ENCODE data around the gene MACO1.

Gene MACO1

DNA sequence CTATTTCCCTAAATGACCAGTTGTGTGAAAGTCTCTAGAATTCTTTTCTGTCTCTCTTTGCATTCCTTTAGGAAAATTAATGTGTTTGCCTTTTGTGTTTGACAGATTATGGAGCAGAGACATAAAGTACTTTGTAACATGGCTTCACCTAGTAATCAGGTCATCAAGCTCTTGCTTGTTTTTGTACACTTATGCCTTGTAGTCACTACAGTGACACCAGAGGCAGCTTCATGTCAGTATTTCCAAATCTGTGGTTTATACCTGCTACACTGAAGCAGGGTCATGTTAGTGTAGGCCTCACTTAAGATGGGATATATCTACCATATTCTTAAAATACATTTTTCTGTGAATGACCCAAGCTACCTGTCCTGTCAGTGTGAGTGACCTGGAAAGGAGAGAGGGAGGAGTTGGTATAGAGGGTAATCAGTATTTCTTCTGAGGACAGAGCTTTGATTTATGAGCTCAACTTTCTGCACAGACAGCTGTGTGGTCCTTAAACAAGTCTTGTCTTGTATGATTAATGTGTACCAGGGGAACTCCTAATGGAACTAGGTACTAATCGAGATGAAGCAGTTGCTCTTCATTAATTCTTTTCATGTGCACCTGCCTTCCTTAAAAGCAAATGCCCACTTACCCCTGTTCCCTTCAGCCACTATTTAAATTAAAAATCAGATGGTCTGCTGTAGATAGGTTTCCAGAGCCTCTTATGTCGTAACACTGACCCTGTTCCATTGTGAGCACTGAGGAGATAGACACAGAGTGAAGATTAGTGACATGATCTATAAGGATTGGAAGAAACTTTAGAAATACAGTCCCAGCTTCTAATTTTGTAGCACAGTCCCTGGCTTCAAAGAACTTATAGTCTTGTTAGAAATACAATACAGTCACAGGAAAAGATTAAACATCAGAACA is 45.7 kb downstream of the MACO1 start:
- intact Hi-C loops (cut with DNase I), result no loop called here
- no peak for DNase-seq

DNA sequence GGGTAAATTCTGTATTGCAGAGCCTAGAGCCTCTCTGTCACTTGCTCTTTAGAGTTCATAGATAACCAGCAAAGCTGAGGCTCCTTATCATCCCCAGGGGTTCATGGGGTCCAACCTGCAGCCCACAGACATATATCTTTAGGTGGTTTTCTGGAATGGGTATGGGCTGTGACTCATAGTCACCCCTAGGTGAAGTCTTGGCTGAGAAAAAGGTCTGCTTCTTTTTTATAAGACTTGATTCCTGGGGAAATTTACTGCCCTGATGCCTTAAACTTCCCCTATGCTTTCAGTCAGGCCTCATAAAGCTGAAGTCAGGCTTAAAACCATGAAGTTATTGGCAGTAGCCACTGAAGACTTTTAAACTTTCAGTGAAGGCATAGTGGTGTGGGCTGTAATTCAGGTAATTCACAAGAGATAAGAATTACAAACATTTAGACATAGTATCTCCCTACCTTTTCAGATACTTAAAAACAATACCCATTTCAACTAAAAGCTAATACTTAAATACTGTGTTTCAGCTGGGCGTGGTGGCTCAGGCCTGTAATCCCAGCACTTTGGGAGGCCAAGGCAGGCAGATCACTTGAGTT is 46.8 kb downstream of the MACO1 start:
- intact Hi-C loops (cut with DNase I), result no loop called here
- no peak for DNase-seq

DNA sequence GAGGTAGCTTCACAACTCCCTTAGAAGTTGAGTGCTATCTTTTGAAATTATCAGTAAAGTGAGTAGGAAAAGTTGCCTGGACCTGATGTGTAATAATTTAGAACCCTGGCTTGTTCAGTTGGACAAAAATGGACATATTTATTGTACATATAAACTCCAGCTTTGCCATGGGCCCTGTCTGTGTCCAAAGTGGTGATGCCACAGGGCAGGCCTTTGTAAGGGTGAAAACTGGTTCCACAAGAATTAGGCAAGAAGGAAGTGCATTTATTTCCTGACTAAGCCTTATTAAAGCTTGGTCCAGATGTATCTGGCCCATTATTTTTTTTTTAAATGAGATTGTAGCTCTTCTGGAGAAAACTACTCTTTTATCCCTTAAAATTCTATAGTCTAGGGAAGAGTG is 47.9 kb downstream of the MACO1 start:
- intact Hi-C loops (cut with DNase I), result no loop called here
- DNase-seq, result no peak

DNA sequence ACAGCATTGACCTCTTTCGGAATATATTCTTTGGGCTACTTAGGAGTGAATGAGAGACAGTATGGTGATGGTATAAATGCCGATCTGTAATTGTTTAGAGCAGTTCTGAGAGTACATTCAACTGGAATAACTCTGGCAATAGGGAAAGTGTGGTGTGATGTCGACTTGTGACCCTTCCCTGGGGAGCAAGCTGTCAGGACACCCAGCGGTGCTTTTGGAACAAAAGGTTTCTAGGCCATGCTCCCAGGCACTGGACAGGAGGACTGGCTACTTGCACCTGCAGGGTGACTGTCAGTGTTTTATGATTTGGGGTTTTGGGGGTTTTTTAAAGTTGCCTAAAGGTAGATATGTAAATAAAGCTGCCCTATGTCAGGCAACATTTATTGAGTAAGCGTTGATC is 50.9 kb downstream of the MACO1 start:
- intact Hi-C loops (cut with DNase I), result no loop called here

DNA sequence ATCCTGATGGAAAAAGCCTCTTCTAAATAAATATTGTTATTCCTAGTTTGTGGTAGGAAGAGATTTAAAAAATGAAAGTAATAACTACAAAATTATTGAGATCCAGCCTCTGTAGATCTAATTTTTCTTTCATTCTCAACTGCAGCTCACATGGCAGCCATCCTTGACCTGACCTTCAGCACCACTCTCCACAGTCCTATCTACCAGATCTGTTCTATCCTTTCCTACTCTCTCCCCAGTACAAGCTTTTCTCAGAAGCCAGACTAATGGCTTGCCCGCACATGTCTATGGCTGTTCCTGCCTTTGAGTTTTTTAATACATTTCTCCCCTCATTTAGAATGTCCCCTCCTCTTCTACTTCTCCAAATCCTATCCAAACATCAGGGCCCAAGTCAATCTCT is 51.5 kb downstream of the MACO1 start:
- no peak for DNase-seq
- intact Hi-C loops (cut with DNase I), result no loop called here

More for the DNA sequence above, 50.9 kb downstream of the MACO1 start:
- DNase-seq, result no peak

DNA sequence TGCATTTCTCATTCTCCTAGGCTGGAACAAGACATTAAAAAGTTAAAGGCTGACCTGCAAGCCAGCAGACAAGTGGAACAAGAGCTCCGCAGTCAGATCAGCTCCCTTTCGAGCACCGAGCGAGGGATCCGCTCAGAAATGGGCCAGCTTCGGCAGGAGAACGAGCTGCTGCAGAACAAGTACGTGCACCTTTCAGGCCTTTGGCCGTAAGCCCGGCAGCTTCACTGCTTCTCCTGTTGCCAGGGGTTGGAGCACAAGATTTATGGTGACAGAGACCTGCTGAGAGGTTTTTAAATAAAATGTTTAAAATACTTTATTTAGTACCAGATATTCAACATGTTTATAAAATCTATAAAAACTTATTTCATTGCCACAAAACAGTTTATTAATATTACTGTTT is 53.4 kb downstream of the MACO1 start:
- peak in 28 of 42 donors; percentile 8 to 62 (median 27) for DNase-seq
- intact Hi-C loops (cut with DNase I), result no loop called here

DNA sequence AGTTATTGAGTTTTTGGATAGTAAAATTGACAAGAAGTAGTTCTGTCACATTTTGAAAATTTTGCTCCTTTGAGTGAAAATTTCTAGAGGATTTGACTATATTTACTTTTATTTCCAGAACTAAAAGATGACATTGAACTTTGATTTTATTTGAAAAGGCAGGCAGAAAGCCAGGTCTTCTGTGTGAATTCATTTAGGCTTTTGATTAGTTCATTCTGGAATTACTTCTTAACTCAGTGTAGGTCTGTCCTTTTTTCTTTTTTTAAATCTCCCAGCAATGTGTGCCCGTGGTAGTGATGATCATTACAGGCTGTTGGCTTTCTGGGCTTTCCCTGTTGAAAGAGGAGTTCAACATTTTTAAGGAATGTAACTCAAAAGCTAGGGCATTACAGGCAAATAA is 53.8 kb downstream of the MACO1 start:
- DNase-seq, result no peak
- intact Hi-C loops (cut with DNase I), result no loop called here

DNA sequence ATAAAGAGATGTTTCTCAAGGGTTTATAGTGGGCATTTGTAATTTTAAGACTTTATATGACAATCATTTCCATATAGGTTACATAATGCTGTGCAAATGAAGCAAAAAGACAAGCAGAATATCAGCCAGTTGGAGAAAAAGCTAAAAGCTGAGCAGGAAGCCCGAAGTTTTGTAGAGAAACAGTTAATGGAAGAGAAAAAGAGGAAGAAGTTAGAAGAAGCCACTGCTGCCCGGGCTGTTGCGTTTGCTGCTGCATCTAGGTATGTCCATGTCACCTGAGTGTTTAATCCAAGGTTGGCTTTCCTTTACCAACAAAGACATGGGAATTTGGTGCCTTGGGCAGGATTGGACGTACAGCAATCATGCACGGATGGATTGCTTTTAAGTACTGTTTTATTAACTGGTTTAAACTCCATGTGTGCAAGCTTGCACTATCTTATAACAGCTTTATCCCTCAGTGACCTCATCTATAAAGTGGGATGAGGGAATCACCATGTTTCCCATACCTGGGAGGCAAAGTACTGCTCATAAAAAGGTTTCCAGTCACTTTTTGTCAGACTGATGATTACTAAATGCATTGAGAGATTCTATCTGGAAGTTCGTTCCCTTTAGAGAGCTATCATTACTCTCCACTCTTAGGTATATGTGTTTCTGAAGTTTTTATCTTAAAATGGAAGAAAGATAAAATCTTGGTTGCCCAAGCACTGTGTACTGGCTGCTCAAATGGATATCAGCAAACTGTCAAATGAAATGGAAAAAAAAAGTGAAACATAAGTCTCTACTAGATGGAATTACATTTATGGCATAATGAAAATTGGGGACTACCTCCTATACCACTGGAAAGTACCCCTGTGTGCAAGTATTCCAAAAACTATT is 55.1 kb downstream of the MACO1 start:
- no peak for DNase-seq
- intact Hi-C loops (cut with DNase I), result no loop called here

DNA sequence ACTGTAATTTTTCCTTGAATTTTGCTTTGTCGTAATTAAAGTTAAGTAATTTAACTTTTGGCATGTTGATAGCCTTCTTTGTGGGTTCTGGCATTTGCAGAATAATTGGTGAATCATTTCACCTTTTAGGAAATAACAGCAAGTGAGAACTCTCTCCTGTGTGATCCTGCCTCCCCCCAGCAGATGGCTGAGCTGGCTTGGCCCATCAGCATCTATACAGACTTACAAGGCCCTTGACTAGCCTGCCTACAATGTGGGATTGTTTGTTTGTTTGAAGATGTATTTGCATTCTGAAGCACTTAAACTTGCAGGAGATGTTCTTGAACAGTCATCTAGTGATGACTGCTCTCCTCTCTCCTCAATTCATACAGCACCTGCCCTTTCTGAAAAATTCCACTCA is 55.9 kb downstream of the MACO1 start:
- intact Hi-C loops (cut with DNase I), result no loop called here

DNA sequence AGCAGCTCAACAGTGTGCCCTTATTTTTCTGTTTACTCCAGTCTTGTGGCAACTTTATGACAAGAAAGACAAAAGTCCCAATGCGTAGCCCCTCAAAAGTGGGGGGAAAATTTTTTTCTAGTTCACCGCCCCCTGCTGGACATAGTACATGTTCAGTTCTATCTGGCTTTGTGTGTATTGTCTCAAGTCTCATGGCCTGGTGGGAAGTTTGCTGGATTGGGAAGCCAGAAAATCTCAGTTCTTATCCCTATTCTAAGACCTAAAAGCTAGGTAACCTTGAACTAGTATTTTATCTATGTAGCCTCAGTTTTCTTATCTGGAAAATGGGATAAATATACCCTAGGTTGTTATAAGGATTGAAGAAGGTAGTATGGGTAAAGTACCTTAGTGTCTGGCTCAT is 56.9 kb downstream of the MACO1 start:
- intact Hi-C loops (cut with DNase I), result no loop called here
- DNase-seq, result no peak

More for the DNA sequence above, 55.9 kb downstream of the MACO1 start:
- DNase-seq, result peak in 4 of 42 donors; percentile 12 to 51 (median 24)

DNA sequence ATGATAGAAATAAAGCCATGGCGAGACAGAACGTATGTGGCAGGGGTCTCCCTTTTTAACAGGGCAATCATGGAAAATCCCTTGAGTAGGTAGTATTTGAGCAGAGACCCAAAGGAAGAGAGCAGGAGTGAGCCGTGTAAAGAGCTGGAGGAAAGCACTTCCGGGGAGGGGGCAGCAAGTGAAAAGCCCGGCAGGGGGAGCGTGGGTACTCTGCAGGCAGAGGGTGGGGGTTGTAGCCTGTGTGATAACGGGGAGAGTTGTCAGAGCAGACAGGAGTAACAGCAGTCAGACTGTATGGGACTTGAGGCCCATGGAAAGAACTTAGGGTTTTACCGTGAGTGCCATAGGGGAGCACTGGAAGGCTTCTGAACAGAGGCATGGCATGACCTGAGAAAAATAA is 61.6 kb downstream of the MACO1 start:
- intact Hi-C loops (cut with DNase I), result no loop called here
- DNase-seq, result no peak

DNA sequence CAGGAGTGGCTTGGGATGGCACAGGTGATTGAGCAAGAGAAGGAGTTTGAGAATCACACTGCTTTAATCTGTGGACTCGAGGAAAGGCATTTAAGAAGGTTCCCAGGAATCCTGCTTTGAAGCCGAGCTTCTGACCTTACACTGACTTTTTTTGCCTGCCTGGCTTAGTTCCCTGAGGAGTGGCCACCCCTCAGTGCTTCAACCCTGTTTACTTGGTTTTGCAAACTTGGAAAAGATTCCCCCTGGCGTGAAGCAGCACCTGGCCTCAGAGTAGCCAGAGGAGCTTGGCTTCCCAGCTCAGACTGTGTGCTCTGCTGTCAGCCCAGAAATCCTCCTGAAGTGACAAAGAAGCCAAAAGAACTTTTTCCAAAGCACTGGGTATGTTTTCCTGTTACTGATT is 64.3 kb downstream of the MACO1 start:
- no peak for DNase-seq
- intact Hi-C loops (cut with DNase I), result no loop called here

DNA sequence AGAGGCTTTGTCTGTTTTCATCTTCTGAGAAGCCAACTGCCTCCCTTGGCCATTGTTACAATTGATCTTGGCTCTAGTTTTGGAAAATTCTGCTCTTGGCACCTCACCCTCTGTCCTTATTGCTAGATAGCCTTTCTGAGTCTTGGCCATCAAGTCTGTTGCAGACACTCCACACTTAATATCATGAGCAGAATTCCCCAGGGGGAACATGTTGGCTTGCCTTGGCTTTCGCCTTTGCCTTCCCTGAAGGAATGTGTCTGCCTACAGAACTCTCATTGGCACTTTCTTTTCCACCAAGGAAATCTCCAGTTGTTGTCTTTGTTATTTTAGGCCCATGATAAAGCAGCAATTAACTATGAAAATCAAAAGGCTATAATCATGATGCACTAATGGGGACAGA is 70.0 kb downstream of the MACO1 start:
- intact Hi-C loops (cut with DNase I), result loop anchor here (10.0 kb wide), 1 partner anchor 294 kb away; no protein-coding TSS in a partner anchor
- no peak for DNase-seq

DNA sequence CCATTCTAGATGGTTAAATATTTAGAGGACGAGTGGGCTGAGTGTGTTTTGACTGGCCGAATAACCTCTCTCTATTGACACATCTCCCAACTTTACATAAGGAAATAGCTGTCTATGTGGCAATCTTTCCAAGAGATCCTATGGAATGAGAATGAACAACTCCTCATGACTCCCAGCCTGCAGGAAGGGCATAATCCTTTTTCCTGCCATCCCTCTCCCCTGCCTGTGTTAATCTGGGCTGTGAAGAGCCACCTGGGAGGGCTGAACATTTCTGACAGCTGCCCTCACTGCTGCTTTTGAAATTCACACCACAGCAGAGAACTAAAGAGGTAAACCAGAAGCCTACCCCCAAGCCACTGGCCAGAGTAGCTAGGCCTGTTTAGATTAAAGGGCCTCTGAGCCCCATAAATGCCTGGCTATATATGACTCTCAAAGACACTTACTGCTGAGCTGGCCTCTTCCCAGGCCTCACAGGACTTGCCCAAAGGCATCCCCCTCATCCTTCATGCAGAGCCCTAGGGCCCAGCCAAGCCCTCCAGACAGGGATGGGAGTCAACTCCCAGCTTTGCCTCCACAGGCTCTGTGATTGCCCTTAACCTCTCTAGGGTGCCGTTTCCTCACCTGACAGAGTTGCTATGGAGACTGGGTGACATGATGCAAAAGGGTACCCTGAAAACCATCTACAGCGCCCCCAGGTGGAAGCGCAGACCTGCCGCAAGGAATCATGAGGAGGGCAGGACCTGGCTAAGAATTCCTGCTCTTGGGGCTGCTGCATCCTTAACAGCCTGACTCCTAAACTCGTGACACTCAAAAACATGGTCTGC is 70.8 kb downstream of the MACO1 start:
- intact Hi-C loops (cut with DNase I), result loop anchor here (10.0 kb wide), 1 partner anchor 293 kb away; no protein-coding TSS in a partner anchor
- DNase-seq, result no peak

DNA sequence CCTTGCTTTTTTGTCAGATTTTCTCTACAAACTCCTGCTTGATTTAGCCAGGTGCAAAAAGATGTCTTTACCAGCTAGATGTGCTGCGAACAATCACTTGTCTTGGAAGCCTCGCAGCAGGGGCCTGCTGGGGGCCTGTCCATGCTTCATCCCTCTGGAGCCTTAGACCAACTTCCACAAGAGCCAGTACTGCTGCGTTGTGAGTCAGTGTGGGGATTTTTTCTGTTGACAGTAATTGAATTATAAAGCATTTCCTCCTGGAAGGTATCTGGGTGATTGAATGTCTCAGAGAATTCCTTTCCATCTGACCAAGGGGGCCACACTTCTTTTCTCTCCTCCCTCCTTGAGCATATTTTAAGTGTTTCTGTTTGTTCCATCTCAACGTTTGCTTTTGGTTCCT is 72.3 kb downstream of the MACO1 start:
- intact Hi-C loops (cut with DNase I), result loop anchor here (10.0 kb wide), 1 partner anchor 292 kb away; no protein-coding TSS in a partner anchor
- no peak for DNase-seq

DNA sequence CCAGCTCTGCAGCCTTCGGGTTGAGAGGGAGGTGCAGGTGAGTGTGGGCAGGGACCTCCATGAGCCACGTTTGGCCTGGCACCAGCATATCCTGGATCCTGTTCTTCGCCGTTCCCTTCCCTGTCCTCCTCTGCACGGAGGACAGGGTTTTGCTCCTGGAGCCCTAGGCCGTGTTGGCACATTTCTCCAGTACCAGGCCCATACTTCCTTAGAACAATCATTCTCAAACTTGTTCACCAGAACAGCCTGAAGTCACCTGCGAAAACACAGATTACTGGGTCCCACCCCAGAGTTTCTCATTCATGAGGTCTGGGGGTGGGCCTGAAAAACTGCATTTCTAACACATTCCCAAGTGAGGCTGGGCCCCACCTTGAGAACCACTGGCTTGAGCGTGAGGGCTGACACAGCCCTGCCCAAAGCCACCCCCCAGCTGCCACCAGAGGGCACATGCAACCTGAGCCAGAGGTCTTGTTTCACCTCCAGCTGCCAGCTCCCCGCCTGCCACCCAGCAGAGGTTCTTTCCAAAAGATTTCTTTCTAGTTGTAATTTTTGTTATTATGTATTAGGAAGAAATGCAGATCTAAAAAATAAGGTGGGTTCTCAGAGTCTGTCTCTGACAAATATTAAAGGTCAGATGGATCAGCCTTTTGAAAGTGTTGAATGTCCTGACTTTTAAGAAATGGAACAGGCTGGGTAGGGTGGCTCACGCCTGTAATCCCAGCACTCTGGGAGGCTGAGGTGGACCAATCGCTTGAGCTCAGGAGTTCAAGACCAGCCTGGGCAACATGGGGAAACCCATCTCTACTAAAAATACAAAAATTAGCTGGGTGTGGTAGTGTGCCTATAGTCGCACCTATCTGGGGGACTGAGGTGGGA is 73.1 kb downstream of the MACO1 start:
- intact Hi-C loops (cut with DNase I), result loop anchor here (10.0 kb wide), 1 partner anchor 291 kb away; no protein-coding TSS in a partner anchor
- peak in 40 of 42 donors; percentile 24 to 75 (median 54) for DNase-seq
